KMS-11 (cell line): ENCODE measurements around the gene SRP72.
"Not testable (repeated sequence)": the region's sequence is repeated elsewhere in the genome, so short reads cannot be mapped to it uniquely, and the experiment has no call there.

Source experiments
- H2AFZ ChIP-seq: fragments of 200-600 bp; sonication (generic); 2 replicates; pipeline ENCODE4 v1.6.1; 2016; ENCODE audit warnings: antibody characterized with exemption, mixed run types, low read depth
- H3K27ac ChIP-seq: fragments of 200-600 bp; sonication (generic); 2 replicates; pipeline ENCODE4 v1.6.1; 2016; ENCODE audit warnings: mild to moderate bottlenecking, mixed run types
- H3K27me3 ChIP-seq: fragments of 200-600 bp; sonication (generic); 2 replicates; pipeline ENCODE4 v1.6.1; 2017; ENCODE audit warnings: mild to moderate bottlenecking, low read depth, mixed run types, moderate library complexity; ENCODE audit not compliant: insufficient read depth
- H3K36me3 ChIP-seq: fragments of 200-600 bp; sonication (generic); 2 replicates; pipeline ENCODE4 v1.6.1; 2017; ENCODE audit warnings: mild to moderate bottlenecking, mixed run types; ENCODE audit not compliant: insufficient read depth
- H3K4me1 ChIP-seq: fragments of 200-600 bp; sonication (generic); 2 replicates; pipeline ENCODE4 v1.6.1; 2016; ENCODE audit warnings: mild to moderate bottlenecking, low read depth, mixed run types; ENCODE audit not compliant: poor library complexity, severe bottlenecking
- H3K4me2 ChIP-seq: fragments of 200-600 bp; sonication (generic); 2 replicates; pipeline ENCODE4 v1.7.0; 2016; ENCODE audit warnings: mild to moderate bottlenecking, mixed run types
- H3K4me3 ChIP-seq: fragments of 200-600 bp; sonication (generic); IDR thresholded peaks from 2 replicates; pipeline ENCODE4 v1.6.1; 2017; ENCODE audit warnings: low read depth, low read length, mixed read lengths; ENCODE audit not compliant: insufficient read depth
- H3K79me2 ChIP-seq: fragments of 200-600 bp; sonication (generic); 2 replicates; pipeline ENCODE4 v1.6.1; 2016; ENCODE audit warnings: low read depth, mixed run types; ENCODE audit not compliant: insufficient read depth
- H3K9ac ChIP-seq: fragments of 200-600 bp; sonication (generic); 2 replicates; pipeline ENCODE4 v1.6.1; 2016; ENCODE audit warnings: mild to moderate bottlenecking, mixed run types
- H4K20me1 ChIP-seq: fragments of 200-600 bp; sonication (generic); 2 replicates; pipeline ENCODE4 v1.6.1; 2016; ENCODE audit warnings: mild to moderate bottlenecking, mixed run types; ENCODE audit not compliant: insufficient read depth
- TF ChIP-seq, protein P1 (sequence below): fragments of 200-600 bp; sonication (generic); conservative IDR thresholded peaks from 2 replicates; pipeline ENCODE4 v1.6.1; 2017; ENCODE audit warnings: low read depth, mild to moderate bottlenecking, antibody characterized with exemption, low read length, moderate library complexity, mixed read lengths

Gene SRP72

DNA sequence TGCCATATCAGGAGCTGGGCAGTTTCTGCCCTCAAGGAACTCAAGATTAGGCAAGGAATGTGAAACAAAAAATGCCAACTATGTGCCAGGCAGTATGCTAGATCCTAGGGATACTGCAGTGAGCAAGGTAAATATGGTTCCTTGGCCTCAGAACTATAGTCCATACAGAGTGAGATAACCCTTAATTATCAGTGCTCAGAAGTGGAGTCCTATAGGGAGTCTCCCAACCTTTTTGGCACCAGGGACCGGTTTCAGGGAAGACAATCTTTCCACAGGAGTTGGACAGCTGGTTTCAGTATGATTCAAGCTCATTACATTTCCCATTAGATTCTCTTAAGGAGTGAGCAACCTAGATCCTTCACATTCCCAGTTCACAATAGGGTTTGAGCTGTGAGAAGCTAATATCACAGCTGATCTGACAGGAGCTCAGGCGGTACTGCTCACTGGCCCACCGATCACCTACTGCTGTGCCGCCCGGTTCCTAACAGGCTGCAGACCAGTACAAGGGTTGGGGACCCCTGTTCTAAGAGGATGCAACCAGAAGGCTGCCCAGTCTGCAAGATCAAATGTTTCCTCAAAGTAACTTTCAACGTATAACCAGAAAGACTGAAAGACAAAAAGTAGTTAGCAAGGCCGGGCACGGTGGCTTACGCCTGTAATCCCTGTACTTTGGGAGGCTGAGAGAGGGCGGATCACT is 1.7 kb upstream of the SRP72 start:
- peaks cover 9% of the 10 kb centered on the region; the same call in 1 of the 2 replicates for H4K20me1 ChIP-seq
- peaks cover 58% of the 10 kb centered on the region for H3K79me2 ChIP-seq
- TF ChIP-seq, protein P1, sequence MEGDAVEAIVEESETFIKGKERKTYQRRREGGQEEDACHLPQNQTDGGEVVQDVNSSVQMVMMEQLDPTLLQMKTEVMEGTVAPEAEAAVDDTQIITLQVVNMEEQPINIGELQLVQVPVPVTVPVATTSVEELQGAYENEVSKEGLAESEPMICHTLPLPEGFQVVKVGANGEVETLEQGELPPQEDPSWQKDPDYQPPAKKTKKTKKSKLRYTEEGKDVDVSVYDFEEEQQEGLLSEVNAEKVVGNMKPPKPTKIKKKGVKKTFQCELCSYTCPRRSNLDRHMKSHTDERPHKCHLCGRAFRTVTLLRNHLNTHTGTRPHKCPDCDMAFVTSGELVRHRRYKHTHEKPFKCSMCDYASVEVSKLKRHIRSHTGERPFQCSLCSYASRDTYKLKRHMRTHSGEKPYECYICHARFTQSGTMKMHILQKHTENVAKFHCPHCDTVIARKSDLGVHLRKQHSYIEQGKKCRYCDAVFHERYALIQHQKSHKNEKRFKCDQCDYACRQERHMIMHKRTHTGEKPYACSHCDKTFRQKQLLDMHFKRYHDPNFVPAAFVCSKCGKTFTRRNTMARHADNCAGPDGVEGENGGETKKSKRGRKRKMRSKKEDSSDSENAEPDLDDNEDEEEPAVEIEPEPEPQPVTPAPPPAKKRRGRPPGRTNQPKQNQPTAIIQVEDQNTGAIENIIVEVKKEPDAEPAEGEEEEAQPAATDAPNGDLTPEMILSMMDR = no peak
- no peaks in the 10 kb centered on the region; the same call in 1 of the 2 replicates for H3K36me3 ChIP-seq
- peak overlapping the region; percentile 63 for H3K4me2 ChIP-seq
- no peak overlapping the region for H3K4me3 ChIP-seq
- H3K27ac ChIP-seq = no peak overlapping the region; the same call in 1 of the 2 replicates
- H3K27me3 ChIP-seq = no peaks in the 10 kb centered on the region
- no peak overlapping the region for H2AFZ ChIP-seq
- peaks cover 35% of the 10 kb centered on the region for H3K4me1 ChIP-seq
- H3K9ac ChIP-seq = no peak overlapping the region

DNA sequence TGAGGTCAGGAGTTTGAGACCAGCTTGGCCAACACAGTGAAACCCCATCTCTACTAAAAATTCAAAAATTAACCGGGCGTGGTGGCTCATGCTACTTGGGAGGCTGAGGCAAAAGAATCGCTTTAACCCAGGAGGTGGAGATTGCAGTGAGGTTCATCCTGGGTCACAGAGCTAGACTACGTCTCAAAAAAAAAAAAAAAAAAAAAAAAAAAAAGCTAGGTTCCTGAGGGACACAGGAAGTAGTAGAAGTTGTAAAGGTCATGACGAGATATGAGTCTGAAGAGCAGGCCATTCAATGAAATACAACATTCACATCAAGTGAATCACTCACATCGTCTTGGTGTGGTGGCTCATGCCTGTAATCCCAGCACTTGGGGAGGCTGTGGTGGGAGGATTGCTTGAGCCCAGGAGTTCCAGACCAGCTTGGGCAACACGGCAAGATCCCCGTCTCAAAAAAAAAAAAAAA is 1.1 kb upstream of the SRP72 start:
- not testable (repeated sequence) for H3K27me3 ChIP-seq, H4K20me1 ChIP-seq, H3K36me3 ChIP-seq
- Histone ChIP-seq H3K4me3 (peak overlapping the region; percentile 26), H3K79me2 (peaks cover 63% of the 10 kb centered on the region), H3K4me1 (peaks cover 35% of the 10 kb centered on the region), H3K4me2 (peak overlapping the region; percentile 63), H3K27ac (peak overlapping the region; percentile 87; the same call in 1 of the 2 replicates), H3K9ac (peak overlapping the region; percentile 92; the same call in 1 of the 2 replicates), H2AFZ (peak overlapping the region; percentile 83; the same call in 1 of the 2 replicates)

DNA sequence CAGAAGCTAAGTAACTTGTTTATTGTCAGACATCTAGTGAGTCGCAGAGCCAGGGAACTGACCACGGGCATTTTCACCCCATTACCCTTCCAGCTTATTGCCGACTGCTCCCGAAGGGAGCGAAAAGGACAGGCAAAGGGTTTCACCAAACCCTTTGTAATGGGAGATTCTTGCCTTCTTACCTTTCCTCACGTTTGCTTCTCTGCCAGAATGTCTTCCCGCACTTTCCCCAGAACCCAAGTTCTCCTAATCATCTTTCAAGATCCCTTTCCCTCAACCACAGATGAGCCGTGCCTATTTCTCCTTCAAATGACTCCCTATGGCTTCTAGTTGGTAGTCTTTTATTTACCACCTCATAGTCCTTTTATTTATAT is 520 bp upstream of the SRP72 start:
- Histone ChIP-seq H3K27me3 (no peaks in the 10 kb centered on the region), H3K79me2 (peaks cover 67% of the 10 kb centered on the region), H3K4me3 (peak overlapping the region; percentile 26), H3K4me2 (peak overlapping the region; percentile 63), H4K20me1 (peaks cover 9% of the 10 kb centered on the region; the same call in 1 of the 2 replicates), H2AFZ (peak overlapping the region; percentile 83), H3K9ac (peak overlapping the region; percentile 92), H3K36me3 (peaks cover 9% of the 10 kb centered on the region; the same call in 1 of the 2 replicates), H3K27ac (peak overlapping the region; percentile 87), H3K4me1 (peaks cover 35% of the 10 kb centered on the region)
- TF ChIP-seq, protein P1 = no peak

DNA sequence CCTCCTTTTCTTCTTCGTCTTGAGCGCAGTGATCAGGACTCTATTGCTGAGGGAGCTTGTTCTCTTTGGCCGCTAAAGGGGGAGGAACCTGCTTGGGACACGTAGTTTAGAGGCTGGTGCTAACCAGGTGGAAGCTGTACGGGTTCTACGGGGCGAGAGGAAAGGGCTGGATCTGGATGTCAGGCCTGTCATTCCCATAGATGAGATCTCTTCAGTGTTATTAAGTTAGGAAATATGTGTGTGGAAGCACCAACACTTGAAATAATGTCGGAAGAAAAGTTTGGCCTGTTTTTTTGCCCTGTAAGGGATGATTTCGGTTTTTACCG is 643 bp downstream of the SRP72 start:
- peak overlapping the region; percentile 83 for H2AFZ ChIP-seq
- no peaks in the 10 kb centered on the region for H3K27me3 ChIP-seq

More for the DNA sequence above, 643 bp downstream of the SRP72 start:
- H3K4me1 ChIP-seq = peaks cover 35% of the 10 kb centered on the region
- H3K4me2 ChIP-seq = peak overlapping the region; percentile 86
- TF ChIP-seq, protein P1 = no peak
- peak overlapping the region; percentile 87 for H3K27ac ChIP-seq
- H3K4me3 ChIP-seq = peak overlapping the region; percentile 91
- H3K79me2 ChIP-seq = peaks cover 65% of the 10 kb centered on the region
- H3K9ac ChIP-seq = peak overlapping the region; percentile 92
- H3K36me3 ChIP-seq = peaks cover 17% of the 10 kb centered on the region; the same call in 1 of the 2 replicates
- peaks cover 9% of the 10 kb centered on the region; the same call in 1 of the 2 replicates for H4K20me1 ChIP-seq
